GM12875 (cell line): ENCODE measurements around the gene ABHD16A.

Source experiments
- H3K4me3 ChIP-seq: one replicate; pipeline ENCODE4 v1.5.1; 2011; ENCODE audit warnings: low read depth, low read length, control low read depth
- TF ChIP-seq, protein P1 (sequence below): IDR thresholded peaks from 2 replicates; pipeline ENCODE4 v1.5.1; 2011; ENCODE audit warnings: low read depth, mild to moderate bottlenecking, control low read depth, inconsistent platforms, low read length, moderate library complexity, borderline replicate concordance; ENCODE audit not compliant: insufficient read depth

The ABHD16A gene

DNA sequence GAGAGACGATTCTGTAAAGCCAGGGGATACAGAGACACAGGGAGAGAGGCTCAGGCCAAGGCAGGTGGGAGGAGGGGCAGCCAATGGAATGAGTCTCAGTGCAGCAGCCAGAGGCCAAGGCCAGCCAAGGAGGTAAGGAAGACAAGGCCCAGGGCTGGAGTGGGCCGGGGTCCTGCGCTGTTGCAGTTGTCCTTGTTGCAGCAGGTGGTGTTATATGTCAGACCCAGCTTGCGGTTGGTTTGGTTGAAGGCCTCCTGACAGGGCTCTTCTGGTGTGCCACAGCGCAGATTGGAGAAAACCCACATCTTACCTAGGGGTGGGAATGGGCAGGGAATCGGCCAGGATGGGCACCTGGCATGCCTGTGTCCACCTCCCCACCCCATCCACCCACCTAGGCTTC, 15.9 kb upstream of the ABHD16A start:
- TF ChIP-seq, protein P1, sequence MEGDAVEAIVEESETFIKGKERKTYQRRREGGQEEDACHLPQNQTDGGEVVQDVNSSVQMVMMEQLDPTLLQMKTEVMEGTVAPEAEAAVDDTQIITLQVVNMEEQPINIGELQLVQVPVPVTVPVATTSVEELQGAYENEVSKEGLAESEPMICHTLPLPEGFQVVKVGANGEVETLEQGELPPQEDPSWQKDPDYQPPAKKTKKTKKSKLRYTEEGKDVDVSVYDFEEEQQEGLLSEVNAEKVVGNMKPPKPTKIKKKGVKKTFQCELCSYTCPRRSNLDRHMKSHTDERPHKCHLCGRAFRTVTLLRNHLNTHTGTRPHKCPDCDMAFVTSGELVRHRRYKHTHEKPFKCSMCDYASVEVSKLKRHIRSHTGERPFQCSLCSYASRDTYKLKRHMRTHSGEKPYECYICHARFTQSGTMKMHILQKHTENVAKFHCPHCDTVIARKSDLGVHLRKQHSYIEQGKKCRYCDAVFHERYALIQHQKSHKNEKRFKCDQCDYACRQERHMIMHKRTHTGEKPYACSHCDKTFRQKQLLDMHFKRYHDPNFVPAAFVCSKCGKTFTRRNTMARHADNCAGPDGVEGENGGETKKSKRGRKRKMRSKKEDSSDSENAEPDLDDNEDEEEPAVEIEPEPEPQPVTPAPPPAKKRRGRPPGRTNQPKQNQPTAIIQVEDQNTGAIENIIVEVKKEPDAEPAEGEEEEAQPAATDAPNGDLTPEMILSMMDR, result no peak
- no peak overlapping the region for H3K4me3 ChIP-seq

DNA sequence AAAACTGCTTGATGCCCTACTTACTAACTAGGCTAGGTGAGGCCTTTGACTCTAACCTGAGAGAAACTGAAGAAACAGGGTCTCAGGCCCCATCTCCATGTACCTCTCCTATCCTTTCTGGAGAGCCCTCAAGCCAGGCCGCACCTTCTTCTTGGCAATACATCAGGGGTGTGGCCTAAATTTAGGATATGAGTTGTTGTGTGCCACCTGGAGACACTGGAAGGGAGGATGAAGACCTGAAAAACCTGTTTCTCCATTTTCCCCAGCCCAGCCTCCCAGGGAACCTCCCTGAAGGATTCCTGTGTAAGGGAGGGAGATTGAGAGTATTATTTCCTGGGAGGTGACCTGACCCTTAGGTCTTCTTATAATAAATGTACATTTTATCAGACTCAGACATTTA, 15.1 kb upstream of the ABHD16A start:
- H3K4me3 ChIP-seq, result no peak overlapping the region

DNA sequence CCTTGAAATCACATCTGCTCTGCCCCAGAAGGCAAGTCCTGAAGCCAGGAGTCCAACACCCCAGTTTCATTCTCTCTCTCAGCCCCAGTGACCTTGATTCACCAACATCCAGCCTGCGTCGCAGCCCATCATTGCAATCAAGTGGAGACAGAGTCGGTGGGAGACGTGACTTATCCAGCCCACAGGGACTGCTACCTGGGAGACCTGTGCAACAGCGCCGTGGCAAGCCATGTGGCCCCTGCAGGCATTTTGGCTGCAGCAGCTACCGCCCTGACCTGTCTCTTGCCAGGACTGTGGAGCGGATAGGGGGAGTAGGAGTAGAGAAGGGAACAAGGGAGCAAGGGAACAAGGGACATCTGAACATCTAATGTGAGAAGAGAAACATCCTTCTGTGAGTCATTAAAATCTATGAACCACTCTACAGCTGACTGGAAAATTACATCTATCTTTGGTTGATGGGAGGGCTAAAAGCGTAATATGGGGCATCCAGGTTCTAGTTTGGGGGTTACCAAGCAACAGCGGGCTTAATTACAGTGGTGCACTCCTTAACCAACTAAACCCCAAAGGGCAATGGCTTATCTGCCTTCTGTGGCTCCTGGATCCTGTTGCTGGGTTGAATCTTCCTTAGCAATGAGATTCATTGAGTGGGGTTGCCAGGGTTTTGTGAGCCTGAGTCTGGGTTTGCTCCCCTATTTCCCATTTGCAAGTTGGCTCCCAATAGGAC, 14.5 kb upstream of the ABHD16A start:
- no peak overlapping the region for H3K4me3 ChIP-seq
- TF ChIP-seq, protein P1, result 0 out of 2 replicates have a peak, but pooled peaks have one; percentile 4

More for the DNA sequence above, 15.1 kb upstream of the ABHD16A start:
- TF ChIP-seq, protein P1, result no peak

GRCh38 chr6:31715022-31715958, 12.2 kb upstream of the ABHD16A start, which contains the start of gene LY6G6D:
LY6G6D (plus strand) TSS chr6:31715348; CDS start chr6:31715356, 8 bp downstream.
- H3K4me3 ChIP-seq, result no peak within 1 kb of the TSS

DNA sequence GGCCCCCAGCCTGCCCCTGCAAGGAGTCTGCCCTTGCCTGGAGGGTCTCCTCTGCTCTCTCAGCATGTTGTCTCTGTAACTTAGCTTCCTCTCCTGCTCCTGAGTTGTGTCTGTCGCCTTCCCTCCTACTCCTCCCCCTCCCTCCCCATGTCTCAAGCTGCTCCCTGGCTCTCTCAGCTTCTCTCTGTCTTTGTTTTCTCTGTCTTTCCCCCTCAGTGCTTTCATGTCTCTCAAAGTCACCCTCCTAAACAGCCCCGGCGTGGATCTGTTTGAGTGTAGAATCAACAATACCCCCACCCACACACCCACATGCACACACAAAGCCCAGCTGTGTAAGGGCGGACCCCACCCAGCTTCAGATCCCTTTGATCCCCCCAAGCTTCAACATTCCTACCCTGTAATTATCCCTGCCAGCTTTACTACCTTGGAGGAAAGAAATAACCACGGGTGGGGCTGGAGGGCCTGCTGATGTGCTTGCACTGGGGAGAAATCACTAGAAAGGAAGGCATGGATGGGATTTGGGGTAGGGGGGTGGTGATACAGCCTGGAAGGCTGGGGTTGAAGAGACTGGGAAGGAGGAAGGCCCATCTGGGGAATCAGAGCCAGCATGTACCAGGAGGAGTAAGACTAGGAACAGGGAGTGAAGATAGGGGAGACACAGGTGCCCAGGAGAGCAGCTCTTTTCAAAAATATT, 11.0 kb upstream of the ABHD16A start:
- no peak overlapping the region for H3K4me3 ChIP-seq
- TF ChIP-seq, protein P1, result no peak

More at GRCh38 chr6:31715022-31715958, 12.2 kb upstream of the ABHD16A start, which contains the start of gene LY6G6D:
- TF ChIP-seq, protein P1, result no peak

GRCh38 chr6:31713465-31713864, 10.3 kb upstream of the ABHD16A start:
- H3K4me3 ChIP-seq, result no peak overlapping the region
- TF ChIP-seq, protein P1, result no peak
